Measurements from ENCODE around the gene SYT12. TPM values are rescaled to one million over a fixed set of nuclear protein-coding genes. Genes with fewer than 3 reads are reported as not detected.

The SYT12 gene
- total RNA-seq, 1 donor from 2014 or later = 0.67 TPM

- Histone ChIP-seq H3K27me3 (no peaks in the 10 kb centered on the region), H3K9ac (no peak overlapping the region), H3K4me2 (no peak overlapping the region), H4K20me1 (ENCODE audit: low read depth) (no peaks in the 10 kb centered on the region), H3K27ac (no peak overlapping the region), H3F3A (ENCODE audit: low read depth) (no peaks in the 10 kb centered on the region), H3K9me3 (ENCODE audit: low read depth) (no peaks in the 10 kb centered on the region), H3K4me3 (no peak overlapping the region), H2AFZ (replicated peaks) (no peak overlapping the region), H3K4me1 (no peaks in the 10 kb centered on the region), H3K36me3 (no peaks in the 10 kb centered on the region), H3K79me2 (ENCODE audit: low read depth) (no peaks in the 10 kb centered on the region)
- Mint-ChIP-seq H3K27ac (peak overlapping the region; percentile 20), H3K9me3 (no peaks in the 10 kb centered on the region), H3K36me3 (no peaks in the 10 kb centered on the region), H3K27me3 (ENCODE audit: insufficient read depth, low read depth) (peaks cover 14% of the 10 kb centered on the region), H3K4me3 (peak overlapping the region; percentile 39), H3K4me1 (peaks cover under 1% of the 10 kb centered on the region)
- no peak for DNase-seq (ENCODE audit: low spot score)
- TF ChIP-seq EZH2phosphoT487 (IDR thresholded peaks at IDR 0.05) = no peak
- no peak for TF ChIP-seq EZH2 (IDR thresholded peaks at IDR 0.05)
- TF ChIP-seq, protein P1, sequence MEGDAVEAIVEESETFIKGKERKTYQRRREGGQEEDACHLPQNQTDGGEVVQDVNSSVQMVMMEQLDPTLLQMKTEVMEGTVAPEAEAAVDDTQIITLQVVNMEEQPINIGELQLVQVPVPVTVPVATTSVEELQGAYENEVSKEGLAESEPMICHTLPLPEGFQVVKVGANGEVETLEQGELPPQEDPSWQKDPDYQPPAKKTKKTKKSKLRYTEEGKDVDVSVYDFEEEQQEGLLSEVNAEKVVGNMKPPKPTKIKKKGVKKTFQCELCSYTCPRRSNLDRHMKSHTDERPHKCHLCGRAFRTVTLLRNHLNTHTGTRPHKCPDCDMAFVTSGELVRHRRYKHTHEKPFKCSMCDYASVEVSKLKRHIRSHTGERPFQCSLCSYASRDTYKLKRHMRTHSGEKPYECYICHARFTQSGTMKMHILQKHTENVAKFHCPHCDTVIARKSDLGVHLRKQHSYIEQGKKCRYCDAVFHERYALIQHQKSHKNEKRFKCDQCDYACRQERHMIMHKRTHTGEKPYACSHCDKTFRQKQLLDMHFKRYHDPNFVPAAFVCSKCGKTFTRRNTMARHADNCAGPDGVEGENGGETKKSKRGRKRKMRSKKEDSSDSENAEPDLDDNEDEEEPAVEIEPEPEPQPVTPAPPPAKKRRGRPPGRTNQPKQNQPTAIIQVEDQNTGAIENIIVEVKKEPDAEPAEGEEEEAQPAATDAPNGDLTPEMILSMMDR (IDR thresholded peaks at IDR 0.05) = no peak
Measured at GRCh38 chr11:66996609-66997273, 26.2 kb upstream of the SYT12 start.

- Histone ChIP-seq H3K9ac (no peak overlapping the region), H3K27ac (no peak overlapping the region), H3K4me3 (no peak overlapping the region), H3K9me3 (ENCODE audit: low read depth) (no peaks in the 10 kb centered on the region), H4K20me1 (ENCODE audit: low read depth) (no peaks in the 10 kb centered on the region), H3K27me3 (peaks cover 7% of the 10 kb centered on the region), H2AFZ (replicated peaks) (no peak overlapping the region), H3K4me1 (peaks cover 10% of the 10 kb centered on the region), H3K36me3 (no peaks in the 10 kb centered on the region), H3F3A (ENCODE audit: low read depth) (peaks cover 11% of the 10 kb centered on the region), H3K4me2 (no peak overlapping the region), H3K79me2 (ENCODE audit: low read depth) (no peaks in the 10 kb centered on the region)
- peaks cover 30% of the 10 kb centered on the region for H3K27me3 Mint-ChIP-seq (ENCODE audit: insufficient read depth, low read depth)
- H3K27ac Mint-ChIP-seq = no peak overlapping the region
- H3K4me1 Mint-ChIP-seq = peaks cover 21% of the 10 kb centered on the region
- no peak overlapping the region for H3K4me3 Mint-ChIP-seq
- DNase-seq (ENCODE audit: low spot score) = no peak
- no peaks in the 10 kb centered on the region for H3K36me3 Mint-ChIP-seq
- TF ChIP-seq EZH2 (IDR thresholded peaks at IDR 0.05) (no peak), EZH2phosphoT487 (IDR thresholded peaks at IDR 0.05) (no peak)
- TF ChIP-seq, protein P1 (IDR thresholded peaks at IDR 0.05) = no peak
- no peaks in the 10 kb centered on the region for H3K9me3 Mint-ChIP-seq
Measured at GRCh38 chr11:66999555-66999954, 23.4 kb upstream of the SYT12 start.

- Histone ChIP-seq H3K9me3 (ENCODE audit: low read depth) (no peaks in the 10 kb centered on the region), H3F3A (ENCODE audit: low read depth) (peaks cover 11% of the 10 kb centered on the region), H2AFZ (replicated peaks) (no peak overlapping the region), H3K27me3 (peaks cover 7% of the 10 kb centered on the region), H3K79me2 (ENCODE audit: low read depth) (no peaks in the 10 kb centered on the region), H3K4me1 (peaks cover 10% of the 10 kb centered on the region), H3K4me3 (no peak overlapping the region), H3K27ac (no peak overlapping the region), H4K20me1 (ENCODE audit: low read depth) (no peaks in the 10 kb centered on the region), H3K9ac (no peak overlapping the region), H3K4me2 (no peak overlapping the region), H3K36me3 (no peaks in the 10 kb centered on the region)
- Mint-ChIP-seq H3K4me1 (peaks cover 23% of the 10 kb centered on the region), H3K4me3 (no peak overlapping the region), H3K27ac (no peak overlapping the region), H3K36me3 (no peaks in the 10 kb centered on the region), H3K27me3 (ENCODE audit: insufficient read depth, low read depth) (peaks cover 34% of the 10 kb centered on the region), H3K9me3 (no peaks in the 10 kb centered on the region)
- DNase-seq (ENCODE audit: low spot score) = no peak
- TF ChIP-seq EZH2 (IDR thresholded peaks at IDR 0.05) (no peak), EZH2phosphoT487 (IDR thresholded peaks at IDR 0.05) (no peak)
- TF ChIP-seq, protein P1 (IDR thresholded peaks at IDR 0.05) = no peak
Measured at GRCh38 chr11:67001332-67001731, 21.6 kb upstream of the SYT12 start.

Measured in neural progenitor cell (in vitro differentiated cells).